KMS-11 (cell line): ENCODE results near the gene ZNF777.

Experiments used
- H2AFZ ChIP-seq: fragments of 200-600 bp; sonication (generic); 2 replicates; pipeline ENCODE4 v1.6.1; 2016; ENCODE audit warnings: antibody characterized with exemption, mixed run types, low read depth
- H3K27ac ChIP-seq: fragments of 200-600 bp; sonication (generic); 2 replicates; pipeline ENCODE4 v1.6.1; 2016; ENCODE audit warnings: mild to moderate bottlenecking, mixed run types
- H3K27me3 ChIP-seq: fragments of 200-600 bp; sonication (generic); 2 replicates; pipeline ENCODE4 v1.6.1; 2017; ENCODE audit warnings: mild to moderate bottlenecking, low read depth, mixed run types, moderate library complexity; ENCODE audit not compliant: insufficient read depth
- H3K36me3 ChIP-seq: fragments of 200-600 bp; sonication (generic); 2 replicates; pipeline ENCODE4 v1.6.1; 2017; ENCODE audit warnings: mild to moderate bottlenecking, mixed run types; ENCODE audit not compliant: insufficient read depth
- H3K4me1 ChIP-seq: fragments of 200-600 bp; sonication (generic); 2 replicates; pipeline ENCODE4 v1.6.1; 2016; ENCODE audit warnings: mild to moderate bottlenecking, low read depth, mixed run types; ENCODE audit not compliant: poor library complexity, severe bottlenecking
- H3K4me2 ChIP-seq: fragments of 200-600 bp; sonication (generic); 2 replicates; pipeline ENCODE4 v1.7.0; 2016; ENCODE audit warnings: mild to moderate bottlenecking, mixed run types
- H3K4me3 ChIP-seq: fragments of 200-600 bp; sonication (generic); IDR thresholded peaks from 2 replicates; pipeline ENCODE4 v1.6.1; 2017; ENCODE audit warnings: low read depth, low read length, mixed read lengths; ENCODE audit not compliant: insufficient read depth
- H3K79me2 ChIP-seq: fragments of 200-600 bp; sonication (generic); 2 replicates; pipeline ENCODE4 v1.6.1; 2016; ENCODE audit warnings: low read depth, mixed run types; ENCODE audit not compliant: insufficient read depth
- H3K9ac ChIP-seq: fragments of 200-600 bp; sonication (generic); 2 replicates; pipeline ENCODE4 v1.6.1; 2016; ENCODE audit warnings: mild to moderate bottlenecking, mixed run types
- H4K20me1 ChIP-seq: fragments of 200-600 bp; sonication (generic); 2 replicates; pipeline ENCODE4 v1.6.1; 2016; ENCODE audit warnings: mild to moderate bottlenecking, mixed run types; ENCODE audit not compliant: insufficient read depth
- CTCF ChIP-seq: fragments of 200-600 bp; sonication (generic); conservative IDR thresholded peaks from 2 replicates; pipeline ENCODE4 v1.6.1; 2017; ENCODE audit warnings: low read depth, mild to moderate bottlenecking, antibody characterized with exemption, low read length, moderate library complexity, mixed read lengths

The ZNF777 gene

GRCh38 chr7:149444287-149444686, 16.6 kb downstream of the ZNF777 start:
- Histone ChIP-seq H4K20me1 (no peaks in the 10 kb centered on the region), H3K9ac (no peak overlapping the region), H3K79me2 (no peaks in the 10 kb centered on the region), H2AFZ (no peak overlapping the region), H3K4me3 (no peak overlapping the region), H3K4me2 (no peak overlapping the region), H3K27me3 (no peaks in the 10 kb centered on the region), H3K36me3 (no peaks in the 10 kb centered on the region; the same call in 1 of the 2 replicates), H3K27ac (no peak overlapping the region), H3K4me1 (peaks cover 8% of the 10 kb centered on the region)
- TF ChIP-seq CTCF, result no peak

- Histone ChIP-seq H3K36me3 (no peaks in the 10 kb centered on the region; the same call in 1 of the 2 replicates), H4K20me1 (no peaks in the 10 kb centered on the region), H2AFZ (no peak overlapping the region), H3K27me3 (no peaks in the 10 kb centered on the region), H3K4me3 (no peak overlapping the region), H3K79me2 (no peaks in the 10 kb centered on the region), H3K4me1 (peaks cover 8% of the 10 kb centered on the region), H3K4me2 (no peak overlapping the region), H3K27ac (no peak overlapping the region), H3K9ac (no peak overlapping the region)
- no peak for TF ChIP-seq CTCF
These were observed 17.3 kb downstream of the ZNF777 start for GRCh38 chr7:149443523-149443922.

- no peaks in the 10 kb centered on the region for H3K79me2 ChIP-seq
- no peaks in the 10 kb centered on the region; the same call in 1 of the 2 replicates for H3K36me3 ChIP-seq
- no peak overlapping the region for H2AFZ ChIP-seq
- H3K27me3 ChIP-seq, result no peaks in the 10 kb centered on the region
- H3K4me1 ChIP-seq, result peaks cover 8% of the 10 kb centered on the region
- no peak overlapping the region for H3K4me3 ChIP-seq
- H4K20me1 ChIP-seq, result no peaks in the 10 kb centered on the region
- H3K9ac ChIP-seq, result no peak overlapping the region
- no peak overlapping the region for H3K27ac ChIP-seq
- no peak overlapping the region for H3K4me2 ChIP-seq
- no peak for TF ChIP-seq CTCF
These were observed 17.9 kb downstream of the ZNF777 start for GRCh38 chr7:149442924-149443323.

GRCh38 chr7:149440222-149440621, 20.6 kb downstream of the ZNF777 start:
- Histone ChIP-seq H3K27me3 (no peaks in the 10 kb centered on the region), H3K27ac (no peak overlapping the region), H3K4me2 (no peak overlapping the region), H4K20me1 (no peaks in the 10 kb centered on the region), H3K9ac (no peak overlapping the region), H3K4me1 (peaks cover 8% of the 10 kb centered on the region), H3K4me3 (no peak overlapping the region), H3K79me2 (no peaks in the 10 kb centered on the region), H3K36me3 (no peaks in the 10 kb centered on the region; the same call in 1 of the 2 replicates), H2AFZ (no peak overlapping the region)
- no peak for TF ChIP-seq CTCF
